Measurements from ENCODE around the gene PAK6.

The PAK6 gene

DNA sequence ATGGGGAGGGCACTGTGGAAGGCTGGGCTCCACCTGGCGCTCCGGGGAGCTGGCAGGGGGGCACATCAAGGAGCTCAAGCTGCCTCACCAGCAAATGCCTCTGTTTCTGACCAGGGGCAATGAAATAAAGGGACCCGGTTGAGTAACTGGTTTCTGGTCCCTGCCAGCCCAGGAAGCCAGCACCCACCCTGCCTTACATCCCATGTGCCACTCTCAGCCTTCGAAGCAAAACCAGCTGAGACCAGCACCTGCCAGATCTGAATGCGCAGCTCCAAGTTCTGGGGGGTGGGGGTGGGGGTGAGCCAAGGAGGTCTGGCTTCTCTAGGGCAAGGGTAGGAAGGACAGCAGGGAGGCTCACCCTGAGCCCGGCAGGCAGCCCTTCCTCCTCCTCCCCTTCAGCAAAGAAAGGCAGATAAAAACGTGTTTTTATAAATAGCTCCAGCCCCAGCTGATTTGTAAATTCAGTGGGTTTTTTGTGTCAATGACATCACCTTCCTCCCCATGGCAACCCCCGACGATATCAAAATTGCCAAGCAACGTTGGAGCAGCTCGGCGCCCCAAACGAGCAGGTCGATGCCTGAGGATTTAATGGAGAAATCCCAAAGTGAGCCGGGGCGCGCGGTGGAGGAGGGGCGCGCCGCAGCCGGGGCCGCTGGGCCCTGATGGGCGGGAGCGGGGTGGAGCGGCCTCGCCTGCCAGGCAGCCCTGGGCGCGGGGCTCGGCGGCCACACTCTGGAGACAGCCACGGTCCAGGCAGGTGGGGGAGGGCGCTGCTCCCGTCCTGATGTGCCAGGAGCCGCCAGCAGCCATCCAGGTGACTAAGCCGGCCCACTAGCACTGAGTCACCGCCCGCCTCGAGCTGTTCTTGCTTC is at the start of gene PAK6:
Gene PAK6 (plus strand): TSS at position 532 of the 872 bp plus-strand sequence. CDS start 25,723 bp downstream, outside the sequence.
- TF ChIP-seq, protein P1, sequence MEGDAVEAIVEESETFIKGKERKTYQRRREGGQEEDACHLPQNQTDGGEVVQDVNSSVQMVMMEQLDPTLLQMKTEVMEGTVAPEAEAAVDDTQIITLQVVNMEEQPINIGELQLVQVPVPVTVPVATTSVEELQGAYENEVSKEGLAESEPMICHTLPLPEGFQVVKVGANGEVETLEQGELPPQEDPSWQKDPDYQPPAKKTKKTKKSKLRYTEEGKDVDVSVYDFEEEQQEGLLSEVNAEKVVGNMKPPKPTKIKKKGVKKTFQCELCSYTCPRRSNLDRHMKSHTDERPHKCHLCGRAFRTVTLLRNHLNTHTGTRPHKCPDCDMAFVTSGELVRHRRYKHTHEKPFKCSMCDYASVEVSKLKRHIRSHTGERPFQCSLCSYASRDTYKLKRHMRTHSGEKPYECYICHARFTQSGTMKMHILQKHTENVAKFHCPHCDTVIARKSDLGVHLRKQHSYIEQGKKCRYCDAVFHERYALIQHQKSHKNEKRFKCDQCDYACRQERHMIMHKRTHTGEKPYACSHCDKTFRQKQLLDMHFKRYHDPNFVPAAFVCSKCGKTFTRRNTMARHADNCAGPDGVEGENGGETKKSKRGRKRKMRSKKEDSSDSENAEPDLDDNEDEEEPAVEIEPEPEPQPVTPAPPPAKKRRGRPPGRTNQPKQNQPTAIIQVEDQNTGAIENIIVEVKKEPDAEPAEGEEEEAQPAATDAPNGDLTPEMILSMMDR (IDR thresholded peaks at IDR 0.05; ENCODE audit: insufficient read depth, low read length, poor library complexity, severe bottlenecking), result no peak
- H3K36me3 ChIP-seq (ENCODE audit: control insufficient read depth, insufficient read depth, low read length), result no peaks in the 10 kb centered on the region
- H3K4me3 ChIP-seq (replicated peaks; ENCODE audit: low read depth, low read length), result peak within 1 kb of the TSS; percentile 28; the same call in 1 of the 2 replicates
- no peaks in the 10 kb centered on the region for H3K27me3 ChIP-seq (replicated peaks; ENCODE audit: control insufficient read depth, insufficient read depth, low read length)
- DNase-seq (ENCODE audit: extremely low read depth, insufficient read length), result no peak

DNA sequence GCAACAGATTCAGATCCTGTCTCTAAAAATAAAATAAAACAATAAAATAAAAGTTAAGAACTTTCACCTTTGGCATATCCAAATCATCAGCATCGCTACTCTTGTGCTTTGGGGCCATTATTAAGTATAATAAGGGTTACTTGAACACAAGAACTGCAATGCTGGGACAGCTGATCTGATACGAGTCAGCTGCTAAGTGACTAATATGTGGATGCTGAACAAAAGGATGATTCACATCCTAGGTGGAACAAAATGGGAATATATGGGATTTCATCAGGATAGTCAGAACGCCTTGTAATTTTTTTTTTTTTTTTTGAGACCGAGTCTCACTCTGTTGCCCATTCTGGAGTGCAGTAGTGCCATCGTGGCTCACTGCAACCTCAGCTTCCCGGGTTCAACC is 48.3 kb upstream of the PAK6 start:
- peaks cover 1% of the 10 kb centered on the region; the same call in 1 of the 2 replicates for H3K36me3 ChIP-seq (ENCODE audit: control insufficient read depth, insufficient read depth, low read length)
- DNase-seq (ENCODE audit: extremely low read depth, insufficient read length), result no peak
- TF ChIP-seq, protein P1 (IDR thresholded peaks at IDR 0.05; ENCODE audit: insufficient read depth, low read length, poor library complexity, severe bottlenecking), result no peak
- no peak overlapping the region for H3K4me3 ChIP-seq (replicated peaks; ENCODE audit: low read depth, low read length)
- no peaks in the 10 kb centered on the region for H3K27me3 ChIP-seq (replicated peaks; ENCODE audit: control insufficient read depth, insufficient read depth, low read length)

DNA sequence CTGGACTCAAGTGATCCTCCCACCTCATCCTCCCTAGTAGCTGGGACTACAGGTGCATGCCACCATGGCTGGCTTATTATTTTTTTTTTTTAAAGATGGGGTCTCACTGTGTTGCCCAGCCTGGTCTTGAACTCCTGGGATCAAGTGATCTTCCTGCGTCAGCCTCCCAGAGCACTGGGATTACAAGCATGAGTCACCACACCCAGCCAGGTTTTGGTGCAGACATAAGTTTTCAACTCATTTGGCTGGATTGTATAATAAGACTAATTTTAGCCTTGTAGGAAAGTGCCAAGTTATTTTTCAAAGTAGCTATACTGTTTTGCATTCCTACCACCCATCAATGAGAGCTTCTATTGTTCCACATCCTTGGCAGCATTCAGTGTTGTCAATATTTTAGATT is 45.9 kb upstream of the PAK6 start:
- H3K27me3 ChIP-seq (replicated peaks; ENCODE audit: control insufficient read depth, insufficient read depth, low read length), result no peaks in the 10 kb centered on the region
- DNase-seq (ENCODE audit: extremely low read depth, insufficient read length), result no peak
- TF ChIP-seq, protein P1 (IDR thresholded peaks at IDR 0.05; ENCODE audit: insufficient read depth, low read length, poor library complexity, severe bottlenecking), result no peak
- peaks cover 1% of the 10 kb centered on the region for H3K36me3 ChIP-seq (ENCODE audit: control insufficient read depth, insufficient read depth, low read length)
- H3K4me3 ChIP-seq (replicated peaks; ENCODE audit: low read depth, low read length), result no peak overlapping the region

DNA sequence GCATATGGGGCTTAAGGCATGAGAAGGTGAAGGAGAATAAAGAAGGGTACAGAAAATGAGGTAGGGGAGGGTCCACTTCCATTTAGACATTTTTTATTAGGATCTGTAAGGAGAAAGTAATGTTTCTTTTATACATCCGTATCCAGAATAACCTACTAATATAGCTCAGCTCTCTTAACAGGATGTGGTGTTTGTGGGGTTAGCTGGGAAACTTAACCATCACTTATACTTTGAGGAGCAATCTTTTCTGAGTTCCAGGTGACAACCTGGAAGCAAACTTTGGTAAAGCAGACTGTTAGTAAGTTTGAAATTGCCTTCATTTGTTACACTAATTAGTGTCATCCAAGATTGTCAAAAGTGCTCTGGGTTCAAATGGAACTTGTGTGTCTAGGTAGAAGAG is 41.4 kb upstream of the PAK6 start:
- no peak for DNase-seq (ENCODE audit: extremely low read depth, insufficient read length)
- H3K36me3 ChIP-seq (ENCODE audit: control insufficient read depth, insufficient read depth, low read length), result peaks cover 6% of the 10 kb centered on the region
- H3K4me3 ChIP-seq (replicated peaks; ENCODE audit: low read depth, low read length), result no peak overlapping the region
- no peaks in the 10 kb centered on the region for H3K27me3 ChIP-seq (replicated peaks; ENCODE audit: control insufficient read depth, insufficient read depth, low read length)
- TF ChIP-seq, protein P1 (IDR thresholded peaks at IDR 0.05; ENCODE audit: insufficient read depth, low read length, poor library complexity, severe bottlenecking), result no peak

DNA sequence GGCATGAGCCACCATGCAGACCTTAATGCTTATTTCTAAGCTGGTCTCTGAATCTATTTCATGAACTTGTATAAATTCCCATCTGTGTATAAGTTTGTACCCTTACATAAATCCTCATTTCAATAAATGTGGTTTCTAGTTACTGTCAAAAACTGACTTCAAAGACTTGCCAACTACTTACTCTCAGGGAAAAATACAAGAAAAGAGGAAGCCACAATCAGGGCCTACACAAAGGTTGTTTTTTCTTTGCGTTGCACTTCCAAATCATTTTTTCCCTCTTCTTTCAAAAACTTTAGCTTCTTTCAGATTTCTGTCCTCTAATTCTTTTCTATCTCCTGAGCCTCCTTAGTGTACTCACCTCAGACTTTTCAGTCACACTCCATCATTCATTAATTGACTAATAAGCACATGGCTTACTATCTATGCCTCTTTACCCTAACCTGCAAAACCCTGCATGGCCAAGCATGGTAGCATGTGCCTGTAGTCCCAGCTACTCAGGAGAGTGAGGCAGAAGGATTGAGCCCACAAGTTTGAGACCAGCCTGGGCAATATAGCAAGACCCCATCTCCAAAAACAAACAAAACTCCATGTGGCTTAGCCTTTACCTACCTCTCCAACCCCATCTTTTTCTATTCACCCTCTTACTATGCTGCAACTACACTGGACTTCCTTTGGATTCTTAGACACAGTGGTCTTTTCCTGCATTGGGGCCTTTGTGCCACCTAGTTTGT is 40.3 kb upstream of the PAK6 start:
- DNase-seq (ENCODE audit: extremely low read depth, insufficient read length), result no peak
- TF ChIP-seq, protein P1 (IDR thresholded peaks at IDR 0.05; ENCODE audit: insufficient read depth, low read length, poor library complexity, severe bottlenecking), result no peak

More for the DNA sequence above, 40.3 kb upstream of the PAK6 start:
- Histone ChIP-seq H3K27me3 (replicated peaks; ENCODE audit: control insufficient read depth, insufficient read depth, low read length) (no peaks in the 10 kb centered on the region), H3K36me3 (ENCODE audit: control insufficient read depth, insufficient read depth, low read length) (peaks cover 8% of the 10 kb centered on the region), H3K4me3 (replicated peaks; ENCODE audit: low read depth, low read length) (no peak overlapping the region)

Measured in GM06990 (cell line).